Measurements from ENCODE around the gene LRRC9.
"Not testable (repeated sequence)": the region's sequence is repeated elsewhere in the genome, so short reads cannot be mapped to it uniquely, and the experiment has no call there.

Gene LRRC9

DNA sequence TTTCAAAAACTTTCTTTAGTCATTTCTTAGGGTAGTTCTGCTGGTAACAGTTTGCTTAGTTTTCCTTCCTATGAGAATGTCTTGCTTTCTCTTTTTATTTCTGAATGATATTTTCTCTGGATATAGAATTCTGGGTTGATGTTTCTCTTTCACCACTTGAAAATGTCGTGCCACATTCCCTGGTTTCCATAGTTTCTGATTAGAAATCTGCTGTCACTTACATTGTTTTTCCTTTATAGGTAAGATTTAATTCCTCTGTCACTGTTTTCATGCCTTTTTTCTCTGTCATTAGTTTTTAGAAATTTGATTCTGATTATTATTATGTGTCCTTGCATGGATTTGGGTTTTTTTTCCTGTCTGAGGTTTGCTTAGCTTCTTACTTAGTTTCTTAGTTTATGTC is 94.5 kb downstream of the LRRC9 start:
- H3K4me3 ChIP-seq (ENCODE audit: low read depth, low read length), result no peak overlapping the region
- TF ChIP-seq, protein P1, sequence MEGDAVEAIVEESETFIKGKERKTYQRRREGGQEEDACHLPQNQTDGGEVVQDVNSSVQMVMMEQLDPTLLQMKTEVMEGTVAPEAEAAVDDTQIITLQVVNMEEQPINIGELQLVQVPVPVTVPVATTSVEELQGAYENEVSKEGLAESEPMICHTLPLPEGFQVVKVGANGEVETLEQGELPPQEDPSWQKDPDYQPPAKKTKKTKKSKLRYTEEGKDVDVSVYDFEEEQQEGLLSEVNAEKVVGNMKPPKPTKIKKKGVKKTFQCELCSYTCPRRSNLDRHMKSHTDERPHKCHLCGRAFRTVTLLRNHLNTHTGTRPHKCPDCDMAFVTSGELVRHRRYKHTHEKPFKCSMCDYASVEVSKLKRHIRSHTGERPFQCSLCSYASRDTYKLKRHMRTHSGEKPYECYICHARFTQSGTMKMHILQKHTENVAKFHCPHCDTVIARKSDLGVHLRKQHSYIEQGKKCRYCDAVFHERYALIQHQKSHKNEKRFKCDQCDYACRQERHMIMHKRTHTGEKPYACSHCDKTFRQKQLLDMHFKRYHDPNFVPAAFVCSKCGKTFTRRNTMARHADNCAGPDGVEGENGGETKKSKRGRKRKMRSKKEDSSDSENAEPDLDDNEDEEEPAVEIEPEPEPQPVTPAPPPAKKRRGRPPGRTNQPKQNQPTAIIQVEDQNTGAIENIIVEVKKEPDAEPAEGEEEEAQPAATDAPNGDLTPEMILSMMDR (conservative IDR thresholded peaks at IDR 0.05; ENCODE audit: low read depth, low read length), result no peak
- DNase-seq (ENCODE audit: low read depth), result no peak

DNA sequence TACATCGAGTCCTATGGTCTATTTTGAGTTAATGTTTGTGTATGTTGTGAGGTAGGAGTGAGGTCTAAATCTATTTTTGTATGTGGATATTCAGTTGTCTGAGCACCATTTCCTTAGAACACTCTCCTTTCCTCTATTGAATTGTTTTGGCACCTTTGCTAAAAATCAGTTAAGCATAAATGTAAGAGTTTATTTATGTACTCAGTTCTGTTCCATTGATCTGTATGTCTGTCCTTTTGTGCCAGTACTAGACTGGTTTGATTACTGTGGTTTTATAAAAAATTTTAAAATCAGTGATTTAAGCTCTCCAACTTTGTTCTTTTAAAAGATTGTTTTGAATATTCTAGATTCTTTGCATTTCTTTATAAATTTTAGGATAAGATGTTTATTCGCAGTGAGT is 101.7 kb downstream of the LRRC9 start:
- DNase-seq (ENCODE audit: low read depth), result no peak
- TF ChIP-seq, protein P1 (conservative IDR thresholded peaks at IDR 0.05; ENCODE audit: low read depth, low read length), result no peak
- no peak overlapping the region for H3K4me3 ChIP-seq (ENCODE audit: low read depth, low read length)

GRCh38 chr14:60025571-60025970 is 105.6 kb downstream of the LRRC9 start:
- no peak for DNase-seq (ENCODE audit: low read depth)
- no peak overlapping the region for H3K4me3 ChIP-seq (ENCODE audit: low read depth, low read length)
- TF ChIP-seq, protein P1 (conservative IDR thresholded peaks at IDR 0.05; ENCODE audit: low read depth, low read length), result no peak

DNA sequence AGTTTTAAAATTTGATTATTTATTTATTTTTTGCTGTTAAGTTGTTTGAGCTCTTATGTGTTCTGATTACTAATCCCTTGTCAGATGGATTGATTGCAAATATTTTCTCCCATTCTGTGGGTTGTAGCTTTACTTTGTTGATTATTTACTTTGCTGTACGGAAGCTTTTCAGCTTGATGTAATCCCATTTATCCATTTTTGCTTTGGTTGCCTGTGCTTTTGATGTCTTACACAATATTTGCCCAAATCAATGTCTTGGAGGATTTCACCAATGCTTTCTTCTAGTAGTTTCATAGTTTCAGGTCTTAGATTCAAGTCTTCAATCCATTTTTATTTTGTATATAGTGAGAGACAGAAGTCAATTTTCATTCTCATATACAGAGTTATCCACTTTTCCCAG is 115.2 kb downstream of the LRRC9 start:
- no peak for DNase-seq (ENCODE audit: low read depth)
- H3K4me3 ChIP-seq (ENCODE audit: low read depth, low read length), result no peak overlapping the region
- TF ChIP-seq, protein P1 (conservative IDR thresholded peaks at IDR 0.05; ENCODE audit: low read depth, low read length), result no peak

DNA sequence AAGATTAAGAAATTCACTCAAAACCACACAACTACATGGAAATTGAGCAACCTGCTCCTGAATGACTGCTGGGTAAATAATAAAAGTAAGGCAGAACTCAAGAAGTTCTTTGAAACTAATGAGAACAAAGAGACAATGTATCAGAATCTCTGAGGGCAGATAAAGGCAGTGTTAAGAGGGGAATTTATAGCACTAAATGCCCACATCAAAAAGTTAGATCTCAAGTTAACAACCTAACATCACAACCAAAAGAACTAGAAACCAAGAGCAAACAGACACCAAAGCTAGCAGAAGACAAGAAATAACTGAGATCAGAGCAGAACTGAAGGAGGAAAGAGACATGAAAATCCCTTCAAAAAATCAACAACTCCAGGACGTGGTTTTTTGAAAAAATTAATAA is 128.0 kb downstream of the LRRC9 start:
- DNase-seq (ENCODE audit: low read depth); H3K4me3 ChIP-seq (ENCODE audit: low read depth, low read length): not testable (repeated sequence)

GRCh38 chr14:60051721-60052221 is 131.8 kb downstream of the LRRC9 start:
- no peak overlapping the region for H3K4me3 ChIP-seq (ENCODE audit: low read depth, low read length)
- peak; percentile 2 for DNase-seq (ENCODE audit: low read depth)
- TF ChIP-seq, protein P1 (conservative IDR thresholded peaks at IDR 0.05; ENCODE audit: low read depth, low read length), result no peak

DNA sequence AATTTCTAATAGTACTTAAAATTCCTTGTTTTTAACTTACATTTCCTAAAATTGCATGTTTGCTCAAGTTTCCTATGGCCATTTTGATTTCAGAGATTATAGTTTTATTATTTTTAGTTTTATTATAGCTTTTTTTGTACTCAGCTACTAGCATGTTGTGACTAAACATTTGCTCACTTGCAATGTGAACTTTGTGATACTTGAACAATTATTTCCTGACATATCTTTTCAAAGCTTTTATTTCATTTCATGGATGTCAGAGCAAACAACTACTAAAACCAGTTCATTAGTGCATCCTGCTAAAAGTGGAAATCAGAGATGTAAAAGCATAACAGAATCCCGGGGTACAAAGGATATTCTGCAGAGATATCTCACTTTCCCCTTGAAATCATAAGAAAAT is 138.1 kb downstream of the LRRC9 start:
- no peak for DNase-seq (ENCODE audit: low read depth)
- no peak overlapping the region for H3K4me3 ChIP-seq (ENCODE audit: low read depth, low read length)
- TF ChIP-seq, protein P1 (conservative IDR thresholded peaks at IDR 0.05; ENCODE audit: low read depth, low read length), result no peak

Data from choroid plexus epithelial cell (primary cell).